ENCODE data around the gene EIF4G3.

EIF4G3 gene

DNA sequence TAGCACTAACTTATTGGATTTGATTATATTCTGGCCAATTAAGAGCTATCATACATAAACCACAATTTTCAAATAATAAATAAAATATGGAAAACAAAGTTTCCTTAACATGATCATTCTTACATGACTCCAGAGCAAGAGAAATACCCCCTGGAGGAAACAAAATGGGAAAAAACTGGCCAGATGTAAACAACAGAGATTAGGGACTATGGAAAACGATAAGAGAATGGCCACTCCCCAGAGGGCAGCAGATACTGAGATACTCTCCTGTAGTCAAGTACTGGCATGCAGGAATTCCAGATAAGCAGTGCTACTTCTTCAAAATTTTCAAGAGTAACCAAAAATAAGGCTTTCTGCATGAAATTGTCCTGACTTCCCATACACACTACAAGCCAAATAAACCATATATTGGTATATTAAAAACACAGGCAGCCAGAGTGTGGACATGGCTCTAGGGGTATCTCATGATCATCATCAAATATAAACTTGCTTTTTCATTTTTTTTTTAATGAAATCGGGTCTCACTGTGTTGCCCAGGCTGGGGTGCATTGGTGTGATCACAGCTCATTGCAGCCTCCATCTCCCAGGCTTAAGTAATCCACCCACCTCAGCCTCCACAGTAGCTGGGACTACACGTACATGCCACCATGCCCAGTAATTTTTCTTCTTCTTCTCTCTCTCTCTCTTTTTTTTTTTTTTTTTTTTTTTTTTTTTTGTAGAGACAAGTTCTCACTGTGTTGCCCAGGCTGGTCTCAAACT lies 118.5 kb downstream of the EIF4G3 start:
- TF ChIP-seq, protein P1, sequence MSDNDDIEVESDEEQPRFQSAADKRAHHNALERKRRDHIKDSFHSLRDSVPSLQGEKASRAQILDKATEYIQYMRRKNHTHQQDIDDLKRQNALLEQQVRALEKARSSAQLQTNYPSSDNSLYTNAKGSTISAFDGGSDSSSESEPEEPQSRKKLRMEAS (IDR thresholded peaks at IDR 0.05): no peak
- TF ChIP-seq RAD21 (IDR thresholded peaks at IDR 0.05; ENCODE audit: low read depth): no peak
- TF ChIP-seq FOXM1 (IDR thresholded peaks at IDR 0.05; ENCODE audit: borderline replicate concordance, low read depth): no peak
- TF ChIP-seq TCF12 (IDR thresholded peaks at IDR 0.05; ENCODE audit: low read depth): no peak

DNA sequence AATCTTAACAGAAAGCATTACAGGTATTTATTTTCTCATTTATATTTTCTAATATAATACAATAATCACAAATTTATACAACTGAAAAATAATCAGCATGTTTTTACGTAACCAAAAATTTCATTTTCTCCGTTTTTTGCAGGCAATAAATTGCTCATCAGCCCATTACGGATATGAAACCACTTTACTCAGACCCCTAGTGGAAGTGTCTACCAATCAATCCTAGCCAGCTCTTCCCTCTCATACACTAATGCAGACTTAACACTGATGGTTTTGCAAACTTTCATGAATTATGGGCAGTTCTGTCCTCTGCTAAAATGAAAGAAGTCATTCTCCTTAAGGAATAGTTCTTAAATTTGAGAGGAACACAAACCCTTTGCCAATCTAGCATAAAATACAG lies 124.7 kb downstream of the EIF4G3 start:
- no peak for TF ChIP-seq CREB1 (IDR thresholded peaks at IDR 0.05; ENCODE audit: low read depth)
- no peak for TF ChIP-seq EGR1 (IDR thresholded peaks at IDR 0.05)
- TF ChIP-seq TEAD4 (IDR thresholded peaks at IDR 0.05): no peak
- no peak for TF ChIP-seq ZBTB7A (IDR thresholded peaks at IDR 0.05; ENCODE audit: low read depth)
- TF ChIP-seq CEBPB (IDR thresholded peaks at IDR 0.05): no peak
- TF ChIP-seq YY1 (IDR thresholded peaks at IDR 0.05; ENCODE audit: low read depth): no peak
- TF ChIP-seq TAF1 (IDR thresholded peaks at IDR 0.05; ENCODE audit: low read depth): no peak

DNA sequence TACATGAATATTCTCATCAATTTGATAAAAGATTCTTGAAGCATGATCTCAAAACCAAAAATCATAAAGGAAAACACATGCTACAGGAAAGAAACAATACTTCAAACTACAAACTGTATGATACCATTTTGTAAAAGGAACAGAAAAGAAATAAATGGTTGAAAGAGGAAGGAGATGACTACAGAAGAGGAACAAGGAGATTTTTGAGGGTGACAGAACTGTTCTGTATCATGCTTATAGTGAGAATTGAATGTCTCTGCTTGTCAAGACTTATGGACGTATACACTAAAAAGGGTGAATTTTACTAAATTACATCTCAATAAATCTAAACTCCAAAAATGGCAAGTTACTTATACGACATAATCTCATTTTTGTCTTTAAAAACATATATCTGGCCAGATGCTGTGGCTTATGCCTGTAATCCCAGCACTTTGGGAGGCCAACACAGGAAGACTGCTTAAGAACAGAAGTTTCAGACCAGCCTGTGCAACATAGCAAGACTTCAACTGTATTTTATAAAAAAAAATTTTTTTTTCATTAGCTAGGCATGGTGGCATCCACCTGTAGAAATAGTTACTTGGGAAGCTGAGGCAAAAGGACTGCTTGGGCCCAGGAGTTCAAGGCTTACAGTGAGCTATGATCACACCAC lies 125.4 kb downstream of the EIF4G3 start:
- TF ChIP-seq ZBTB7A (IDR thresholded peaks at IDR 0.05; ENCODE audit: low read depth) (no peak), CREB1 (IDR thresholded peaks at IDR 0.05; ENCODE audit: low read depth) (no peak), TAF1 (IDR thresholded peaks at IDR 0.05; ENCODE audit: low read depth) (no peak), EP300 (IDR thresholded peaks at IDR 0.05; ENCODE audit: borderline replicate concordance) (no peak), NFIC (IDR thresholded peaks at IDR 0.05) (no peak), TCF12 (IDR thresholded peaks at IDR 0.05; ENCODE audit: low read depth) (no peak), FOXM1 (IDR thresholded peaks at IDR 0.05; ENCODE audit: borderline replicate concordance, low read depth) (no peak), TEAD4 (IDR thresholded peaks at IDR 0.05) (no peak), RAD21 (IDR thresholded peaks at IDR 0.05; ENCODE audit: low read depth) (no peak), CEBPB (IDR thresholded peaks at IDR 0.05) (no peak), YY1 (IDR thresholded peaks at IDR 0.05; ENCODE audit: low read depth) (no peak), EGR1 (IDR thresholded peaks at IDR 0.05) (no peak)
- TF ChIP-seq, protein P1 (IDR thresholded peaks at IDR 0.05): no peak
- TF ChIP-seq, protein P2, sequence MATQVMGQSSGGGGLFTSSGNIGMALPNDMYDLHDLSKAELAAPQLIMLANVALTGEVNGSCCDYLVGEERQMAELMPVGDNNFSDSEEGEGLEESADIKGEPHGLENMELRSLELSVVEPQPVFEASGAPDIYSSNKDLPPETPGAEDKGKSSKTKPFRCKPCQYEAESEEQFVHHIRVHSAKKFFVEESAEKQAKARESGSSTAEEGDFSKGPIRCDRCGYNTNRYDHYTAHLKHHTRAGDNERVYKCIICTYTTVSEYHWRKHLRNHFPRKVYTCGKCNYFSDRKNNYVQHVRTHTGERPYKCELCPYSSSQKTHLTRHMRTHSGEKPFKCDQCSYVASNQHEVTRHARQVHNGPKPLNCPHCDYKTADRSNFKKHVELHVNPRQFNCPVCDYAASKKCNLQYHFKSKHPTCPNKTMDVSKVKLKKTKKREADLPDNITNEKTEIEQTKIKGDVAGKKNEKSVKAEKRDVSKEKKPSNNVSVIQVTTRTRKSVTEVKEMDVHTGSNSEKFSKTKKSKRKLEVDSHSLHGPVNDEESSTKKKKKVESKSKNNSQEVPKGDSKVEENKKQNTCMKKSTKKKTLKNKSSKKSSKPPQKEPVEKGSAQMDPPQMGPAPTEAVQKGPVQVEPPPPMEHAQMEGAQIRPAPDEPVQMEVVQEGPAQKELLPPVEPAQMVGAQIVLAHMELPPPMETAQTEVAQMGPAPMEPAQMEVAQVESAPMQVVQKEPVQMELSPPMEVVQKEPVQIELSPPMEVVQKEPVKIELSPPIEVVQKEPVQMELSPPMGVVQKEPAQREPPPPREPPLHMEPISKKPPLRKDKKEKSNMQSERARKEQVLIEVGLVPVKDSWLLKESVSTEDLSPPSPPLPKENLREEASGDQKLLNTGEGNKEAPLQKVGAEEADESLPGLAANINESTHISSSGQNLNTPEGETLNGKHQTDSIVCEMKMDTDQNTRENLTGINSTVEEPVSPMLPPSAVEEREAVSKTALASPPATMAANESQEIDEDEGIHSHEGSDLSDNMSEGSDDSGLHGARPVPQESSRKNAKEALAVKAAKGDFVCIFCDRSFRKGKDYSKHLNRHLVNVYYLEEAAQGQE (IDR thresholded peaks at IDR 0.05; ENCODE audit: low read depth): no peak
- TF ChIP-seq, protein P3, sequence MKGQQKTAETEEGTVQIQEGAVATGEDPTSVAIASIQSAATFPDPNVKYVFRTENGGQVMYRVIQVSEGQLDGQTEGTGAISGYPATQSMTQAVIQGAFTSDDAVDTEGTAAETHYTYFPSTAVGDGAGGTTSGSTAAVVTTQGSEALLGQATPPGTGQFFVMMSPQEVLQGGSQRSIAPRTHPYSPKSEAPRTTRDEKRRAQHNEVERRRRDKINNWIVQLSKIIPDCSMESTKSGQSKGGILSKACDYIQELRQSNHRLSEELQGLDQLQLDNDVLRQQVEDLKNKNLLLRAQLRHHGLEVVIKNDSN (IDR thresholded peaks at IDR 0.05): no peak

DNA sequence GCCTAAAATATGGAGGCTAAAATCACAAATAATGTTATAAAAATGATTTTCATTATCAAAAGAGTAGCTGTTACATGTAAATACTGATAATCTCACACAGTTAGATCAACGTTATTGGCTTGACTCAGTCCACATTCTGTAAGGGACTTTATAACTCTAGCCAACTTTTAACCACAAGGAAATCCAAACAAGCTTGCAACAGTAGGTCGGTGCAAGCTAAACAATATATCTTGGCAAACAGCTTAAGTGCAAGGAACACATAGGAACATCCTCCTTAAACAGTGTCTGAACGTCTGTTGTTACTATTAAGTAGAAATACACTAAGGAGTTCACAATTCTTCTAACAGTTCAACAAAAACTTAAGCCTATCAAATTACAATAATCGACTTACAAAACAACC lies 126.7 kb downstream of the EIF4G3 start:
- no peak for TF ChIP-seq CEBPB (IDR thresholded peaks at IDR 0.05)
- TF ChIP-seq NFIC (IDR thresholded peaks at IDR 0.05): no peak
- no peak for TF ChIP-seq YY1 (IDR thresholded peaks at IDR 0.05; ENCODE audit: low read depth)
- TF ChIP-seq, protein P2 (IDR thresholded peaks at IDR 0.05; ENCODE audit: low read depth): no peak
- no peak for TF ChIP-seq ZBTB7A (IDR thresholded peaks at IDR 0.05; ENCODE audit: low read depth)
- TF ChIP-seq TAF1 (IDR thresholded peaks at IDR 0.05; ENCODE audit: low read depth): no peak

DNA sequence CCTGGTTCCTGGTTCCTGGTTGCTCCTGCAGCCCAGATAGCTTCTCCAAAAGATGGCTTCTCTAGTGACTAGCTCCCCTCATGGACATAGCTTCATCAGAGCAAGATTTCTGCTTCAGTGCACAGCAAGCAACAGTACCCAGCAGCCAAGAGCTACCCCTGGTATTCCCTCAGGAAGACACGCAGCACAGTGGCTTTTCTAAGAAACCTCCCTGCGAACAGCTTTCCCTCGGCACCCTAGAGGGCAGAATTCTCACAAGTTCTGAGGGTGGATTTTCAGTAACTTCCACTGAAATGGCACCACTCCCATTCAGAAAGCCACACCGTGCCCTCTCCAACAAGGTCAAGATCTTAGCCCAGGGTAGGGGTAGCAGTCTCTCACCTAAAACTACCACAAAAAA lies 128.2 kb downstream of the EIF4G3 start:
- TF ChIP-seq TAF1 (IDR thresholded peaks at IDR 0.05; ENCODE audit: low read depth): no peak
- TF ChIP-seq TEAD4 (IDR thresholded peaks at IDR 0.05): no peak
- TF ChIP-seq TCF12 (IDR thresholded peaks at IDR 0.05; ENCODE audit: low read depth): no peak
- no peak for TF ChIP-seq ZBTB7A (IDR thresholded peaks at IDR 0.05; ENCODE audit: low read depth)
- TF ChIP-seq FOXM1 (IDR thresholded peaks at IDR 0.05; ENCODE audit: borderline replicate concordance, low read depth): no peak
- TF ChIP-seq, protein P3 (IDR thresholded peaks at IDR 0.05): no peak
- no peak for TF ChIP-seq CREB1 (IDR thresholded peaks at IDR 0.05; ENCODE audit: low read depth)
- no peak for TF ChIP-seq RAD21 (IDR thresholded peaks at IDR 0.05; ENCODE audit: low read depth)
- no peak for TF ChIP-seq EGR1 (IDR thresholded peaks at IDR 0.05)
- TF ChIP-seq, protein P2 (IDR thresholded peaks at IDR 0.05; ENCODE audit: low read depth): no peak
- TF ChIP-seq CEBPB (IDR thresholded peaks at IDR 0.05): no peak
- no peak for TF ChIP-seq EP300 (IDR thresholded peaks at IDR 0.05; ENCODE audit: borderline replicate concordance)
- no peak for TF ChIP-seq NFIC (IDR thresholded peaks at IDR 0.05)
- TF ChIP-seq YY1 (IDR thresholded peaks at IDR 0.05; ENCODE audit: low read depth): no peak
- TF ChIP-seq, protein P1 (IDR thresholded peaks at IDR 0.05): no peak
